K562 (cell line): ENCODE measurements around the gene KCNH2. TPM values are rescaled to one million over a fixed set of nuclear protein-coding genes. Genes with fewer than 3 reads are reported as not detected.
A peak's percentile ranks its signal among the peaks of the same experiment; 100 is the strongest.

Source experiments
- ETV1 ChIP-seq: fragments of 450-650 bp; conservative IDR thresholded peaks from 2 replicates; pipeline ENCODE4 v1.6.1; 2016; ENCODE audit warnings: missing genetic modification characterization, control low read depth, low read depth, missing compliant biosample characterization
- FOXO4 ChIP-seq: fragments of 450-650 bp; formaldehyde crosslinking; IDR thresholded peaks from 2 replicates; pipeline ENCODE4 v1.4.0; 2020; ENCODE audit warnings: mild to moderate bottlenecking, moderate library complexity
- GATAD2B ChIP-seq: fragments of 450-650 bp; IDR thresholded peaks from 2 replicates; pipeline ENCODE4 v1.6.1; 2017; ENCODE audit warnings: mild to moderate bottlenecking, borderline replicate concordance
- KLF1 ChIP-seq: fragments of 450-650 bp; IDR thresholded peaks from 2 replicates; pipeline ENCODE4 v1.6.1; 2016; ENCODE audit warnings: missing genetic modification characterization, missing compliant biosample characterization
- MCM7 ChIP-seq, 2 experiments: fragments of 450-650 bp; IDR thresholded peaks; 2 replicates each; pipeline ENCODE4 v1.6.1; 2016 to 2018
- NCOA2 ChIP-seq, 2 experiments: fragments of 450-650 bp; IDR thresholded peaks; 2 replicates each; pipeline ENCODE4 v1.6.1; 2018; ENCODE audit warnings: mild to moderate bottlenecking in 2 of 2, moderate library complexity in 1 of 2; ENCODE audit not compliant: partially characterized antibody in 2 of 2
- NR2C2 ChIP-seq, 2 experiments: fragments of 200-800 bp in 1 of 2; sonication (Bioruptor generic) in 1 of 2; sonication (generic) in 1 of 2; formaldehyde crosslinking in 1 of 2; IDR thresholded peaks; 2 replicates each; pipeline versions ENCODE4 v1.6.1 to v1.8.0; 2016 to 2022; ENCODE audit warnings: mild to moderate bottlenecking in 1 of 2, missing compliant biosample characterization in 1 of 2, missing genetic modification characterization in 1 of 2, missing genetic modification reagents in 1 of 2
- NUFIP1 ChIP-seq: fragments of 450-650 bp; IDR thresholded peaks from 2 replicates; pipeline ENCODE4 v1.6.1; 2018; ENCODE audit not compliant: partially characterized antibody
- PHF8 ChIP-seq: fragments of 200-600 bp; sonication (generic); IDR thresholded peaks from 2 replicates; pipeline ENCODE4 v1.6.1; 2012; ENCODE audit warnings: mixed run types, mild to moderate bottlenecking, inconsistent platforms, low read length, moderate library complexity, borderline replicate concordance
- PREB ChIP-seq: sonication (generic); formaldehyde crosslinking; IDR thresholded peaks from 2 replicates; pipeline ENCODE4 v1.8.1; 2023; ENCODE audit warnings: mild to moderate bottlenecking, missing genetic modification reagents
- PURB ChIP-seq: sonication (generic); formaldehyde crosslinking; IDR thresholded peaks from 2 replicates; pipeline ENCODE4 v1.9.0; 2021; ENCODE audit warnings: low read depth, mild to moderate bottlenecking, missing genetic modification reagents
- SLC30A9 ChIP-seq: fragments of 250-450 bp; sonication (Bioruptor Pico); IDR thresholded peaks from 2 replicates; pipeline ENCODE4 v1.8.0; 2022; ENCODE audit warnings: mild to moderate bottlenecking, moderate library complexity
- SNIP1 ChIP-seq: fragments of 450-650 bp; IDR thresholded peaks from 2 replicates; pipeline ENCODE4 v1.7.1; 2017; ENCODE audit warnings: low read depth, mild to moderate bottlenecking
- TEAD4 ChIP-seq, 2 experiments: sonication (generic) in 1 of 2; formaldehyde crosslinking in 1 of 2; IDR thresholded peaks; 2 replicates each; pipeline versions ENCODE4 v1.6.1 to v1.8.0; 2012 to 2022; ENCODE audit warnings: borderline replicate concordance in 1 of 2, inconsistent platforms in 1 of 2, low read length in 1 of 2, mild to moderate bottlenecking in 1 of 2, missing genetic modification reagents in 1 of 2
- TOE1 ChIP-seq, 2 experiments: fragments of 450-650 bp in 1 of 2; sonication (generic) in 1 of 2; formaldehyde crosslinking in 1 of 2; IDR thresholded peaks; 2 replicates each; pipeline versions ENCODE4 v1.7.1 to v1.8.0; 2016 to 2022; ENCODE audit warnings: borderline replicate concordance in 2 of 2, mild to moderate bottlenecking in 2 of 2, antibody characterized with exemption in 1 of 2, inconsistent platforms in 1 of 2, low read depth in 1 of 2, missing genetic modification reagents in 1 of 2, moderate library complexity in 1 of 2
- ZNF174 ChIP-seq: fragments of 250-450 bp; sonication (Bioruptor Pico); IDR thresholded peaks from 2 replicates; pipeline ENCODE4 v1.4.0; 2020; ENCODE audit warnings: mild to moderate bottlenecking
- ZNF592 ChIP-seq: fragments of 450-650 bp; IDR thresholded peaks from 2 replicates; pipeline ENCODE4 v1.6.1; 2017; ENCODE audit warnings: antibody characterized with exemption, mild to moderate bottlenecking
- ZNF76 ChIP-seq: fragments of 250-450 bp; sonication (Bioruptor Pico); IDR thresholded peaks from 2 replicates; pipeline ENCODE4 v1.4.0; 2020; ENCODE audit warnings: mild to moderate bottlenecking, moderate library complexity, borderline replicate concordance
- polyA plus RNA-seq, 8 experiments: library from polyadenylated mRNA; depleted of rRNA in 4 of 8; stranded (reverse) in 5 of 8; unstranded in 3 of 8; fragments of >200 nt; fragmentation: Nextera tagmentation in 2 of 8; fragmentation: Illumina TruSeq in 1 of 8; extraction: Ambion mirVana in 2 of 8; extraction: Trizol in 1 of 8; gene quantifications; 2 replicates each; pipeline versions ENCODE4 v1.2.1 to v1.2.3, GENCODE V29; 2011 to 2014; ENCODE audit warnings: inconsistent platforms in 1 of 8, missing spikeins in 1 of 8
- total RNA-seq, 7 experiments: library from RNA; depleted of rRNA in 6 of 7; stranded (reverse); fragments of >200 nt in 6 of 7; fragmentation: Illumina TruSeq in 2 of 7; extraction: Trizol in 2 of 7; gene quantifications; 2 replicates each; pipeline versions ENCODE4 v1.2.1 to v1.2.3, GENCODE V29; 2011 to 2021; ENCODE audit warnings: low replicate concordance in 1 of 7

Gene KCNH2
- total and polyA plus RNA-seq, 9 of the 15 experiments (the other 6 are each of a cell fraction or from before 2014, with no cell fraction given): 18.1 to 368 (median 218) TPM

GRCh38 chr7:150962553-150963399, 15.3 kb downstream of the KCNH2 start (continued):
- TF ChIP-seq PHF8: peak; percentile 14; the same call in 1 of the 2 replicates
- TF ChIP-seq KLF1 (tag): no peak
- no peak for TF ChIP-seq SNIP1
- no peak for TF ChIP-seq SLC30A9 (CRISPR knock-in tag)
- TF ChIP-seq ZNF76 (CRISPR knock-in tag): peak; percentile 15; the same call in 1 of the 2 replicates
- peak; percentile 44; the same call in 1 of the 2 replicates for TF ChIP-seq FOXO4 (CRISPR knock-in tag)
- TF ChIP-seq NUFIP1: no peak
- 0 out of 2 replicates have a peak, but pooled peaks have one; percentile 67 for TF ChIP-seq ZNF174
- no peak for TF ChIP-seq ETV1
- no peak; the same call in 1 of the 2 replicates for TF ChIP-seq NR2C2 (CRISPR knock-in tag; IDR thresholded peaks at IDR 0.05)
- no peak for TF ChIP-seq NR2C2 (tag; IDR thresholded peaks at IDR 0.05)
- TF ChIP-seq PREB (CRISPR knock-in tag): no peak
- TF ChIP-seq ZNF592: no peak
- no peak for TF ChIP-seq MCM7 (IDR thresholded peaks at IDR 0.05)
- no peak for TF ChIP-seq TEAD4 (IDR thresholded peaks at IDR 0.05; ENCODE audit: low read length)
- TF ChIP-seq TEAD4 (CRISPR knock-in tag; IDR thresholded peaks at IDR 0.05; ENCODE audit: borderline replicate concordance): no peak
- TF ChIP-seq TOE1 (IDR thresholded peaks at IDR 0.05; ENCODE audit: borderline replicate concordance): peak; percentile 43; the same call in 1 of the 2 replicates
- TF ChIP-seq TOE1 (CRISPR knock-in tag; IDR thresholded peaks at IDR 0.05; ENCODE audit: borderline replicate concordance, low read depth): no peak
- no peak; the same call in 1 of the 2 replicates for TF ChIP-seq PURB (CRISPR knock-in tag)
- no peak for TF ChIP-seq NCOA2 (IDR thresholded peaks at IDR 0.05; ENCODE audit: partially characterized antibody in 2 of 2)
- no peak for TF ChIP-seq GATAD2B
